GM23338 (cell line): Measurements from ENCODE around the gene HHAT. TPM values are rescaled to one million over a fixed set of nuclear protein-coding genes. Genes with fewer than 3 reads are reported as not detected.

ENCODE experiments used
- ATAC-seq: fragments of 200-7000 bp; cut with Tn5 transposase; 3 replicates; pipeline ENCODE4 v1.9.1; 2020
- DNase-seq: peaks from one replicate; pipeline ENCODE4 v3.0.0-alpha.2; 2015; ENCODE audit warnings: low spot score
- H2AFZ ChIP-seq: fragments of 200-600 bp; sonication (generic); 2 replicates; pipeline ENCODE4 v1.8.0; 2016; ENCODE audit warnings: antibody characterized with exemption, mild to moderate bottlenecking, moderate library complexity
- H3F3A ChIP-seq: fragments of 200-600 bp; sonication (generic); replicated peaks from 2 replicates; pipeline ENCODE4 v1.8.0; 2017; ENCODE audit warnings: antibody characterized with exemption, mixed run types, low read depth
- H3K27ac ChIP-seq: fragments of 200-600 bp; sonication (generic); 2 replicates; pipeline ENCODE4 v1.6.1; 2016; ENCODE audit warnings: low read depth
- H3K27me3 ChIP-seq: fragments of 200-600 bp; sonication (generic); 2 replicates; pipeline ENCODE4 v1.8.0; 2016; ENCODE audit warnings: mild to moderate bottlenecking, mixed run types, moderate library complexity; ENCODE audit not compliant: insufficient read depth
- H3K36me3 ChIP-seq: fragments of 200-600 bp; sonication (generic); 2 replicates; pipeline ENCODE4 v1.8.0; 2016; ENCODE audit warnings: mild to moderate bottlenecking; ENCODE audit not compliant: insufficient read depth
- H3K4me1 ChIP-seq: fragments of 200-600 bp; sonication (generic); 2 replicates; pipeline ENCODE4 v1.8.0; 2016; ENCODE audit warnings: mild to moderate bottlenecking, moderate library complexity; ENCODE audit not compliant: insufficient read depth
- H3K4me2 ChIP-seq: fragments of 200-600 bp; sonication (generic); 2 replicates; pipeline ENCODE4 v1.7.1; 2017; ENCODE audit warnings: mixed run types
- H3K4me3 ChIP-seq: fragments of 200-600 bp; sonication (generic); 2 replicates; pipeline ENCODE4 v1.6.1; 2016; ENCODE audit warnings: mixed run types
- H3K79me2 ChIP-seq: fragments of 200-600 bp; sonication (generic); replicated peaks from 2 replicates; pipeline ENCODE4 v1.8.0; 2017; ENCODE audit warnings: mild to moderate bottlenecking; ENCODE audit not compliant: insufficient read depth
- H3K9me2 ChIP-seq: fragments of 200-600 bp; sonication (generic); 2 replicates; pipeline ENCODE4 v1.8.0; 2017; ENCODE audit not compliant: insufficient read depth
- H4K20me1 ChIP-seq: fragments of 200-600 bp; sonication (generic); replicated peaks from 2 replicates; pipeline ENCODE4 v1.8.0; 2017; ENCODE audit warnings: mild to moderate bottlenecking; ENCODE audit not compliant: insufficient read depth
- H3K27ac Mint-ChIP-seq: 2 replicates; pipeline ENCODE4 v1.8.0; 2020; ENCODE audit warnings: inconsistent platforms, mild to moderate bottlenecking, moderate library complexity, mixed read lengths
- H3K27me3 Mint-ChIP-seq: 3 replicates; pipeline ENCODE4 v1.8.0; 2022; ENCODE audit warnings: low read depth, mild to moderate bottlenecking, moderate library complexity, mixed read lengths, inconsistent platforms; ENCODE audit not compliant: insufficient read depth, poor library complexity
- H3K36me3 Mint-ChIP-seq: 3 replicates; pipeline ENCODE4 v1.8.0; 2021; ENCODE audit warnings: low read depth, mild to moderate bottlenecking, inconsistent platforms, moderate library complexity, mixed read lengths
- H3K4me1 Mint-ChIP-seq: 3 replicates; pipeline ENCODE4 v1.8.0; 2020; ENCODE audit warnings: mild to moderate bottlenecking, inconsistent platforms, mixed read lengths
- H3K4me3 Mint-ChIP-seq: 3 replicates; pipeline ENCODE4 v1.8.0; 2021; ENCODE audit warnings: moderate library complexity, mild to moderate bottlenecking, inconsistent platforms, mixed read lengths
- H3K9me3 Mint-ChIP-seq: 3 replicates; pipeline ENCODE4 v1.8.0; 2020; ENCODE audit warnings: moderate library complexity, mild to moderate bottlenecking, inconsistent platforms, mixed read lengths
- EZH2 ChIP-seq: fragments of 200-600 bp; sonication (generic); IDR thresholded peaks from one replicate; pipeline ENCODE4 v1.8.0; 2017; ENCODE audit warnings: antibody characterized with exemption, mild to moderate bottlenecking, low read depth; ENCODE audit not compliant: unreplicated experiment
- EZH2phosphoT487 ChIP-seq: fragments of 200-600 bp; sonication (generic); IDR thresholded peaks from one replicate; pipeline ENCODE4 v1.8.1; 2018; ENCODE audit warnings: antibody characterized with exemption; ENCODE audit not compliant: unreplicated experiment
- NANOG ChIP-seq: IDR thresholded peaks from 2 replicates; pipeline ENCODE4 v1.6.1; 2016; ENCODE audit warnings: antibody characterized with exemption, borderline replicate concordance
- POLR2AphosphoS5 ChIP-seq: IDR thresholded peaks from 2 replicates; pipeline ENCODE4 v1.6.1; 2016; ENCODE audit warnings: antibody characterized with exemption, low read depth
- STAT1 ChIP-seq: IDR thresholded peaks from one replicate; pipeline ENCODE4 v1.6.1; 2016; ENCODE audit warnings: antibody characterized with exemption; ENCODE audit not compliant: unreplicated experiment
- ZNF114 ChIP-seq: fragments of 250-450 bp; sonication (Bioruptor Pico); IDR thresholded peaks from 2 replicates; pipeline ENCODE4 v1.5.0; 2020; ENCODE audit warnings: mild to moderate bottlenecking, moderate library complexity
- polyA plus RNA-seq: library from polyadenylated mRNA; unstranded; fragments of >200 nt; fragmentation: Nextera tagmentation; extraction: Ambion mirVana; gene quantifications from 2 replicates; pipeline ENCODE4 v1.2.1, GENCODE V29; 2016
- total RNA-seq: library from RNA; depleted of rRNA; stranded (reverse); fragments of >200 nt; shearing (Covaris generic); gene quantifications from 2 replicates; pipeline ENCODE4 v1.2.3, GENCODE V29; 2014
- TF ChIP-seq, protein P1 (sequence below): IDR thresholded peaks from one replicate; pipeline ENCODE4 v1.6.1; 2018; ENCODE audit warnings: antibody characterized with exemption; ENCODE audit not compliant: unreplicated experiment
- TF ChIP-seq, protein P2 (sequence below), 2 experiments: fragments of 200-600 bp in 1 of 2; sonication (generic) in 1 of 2; conservative IDR thresholded peaks; 2 replicates each; pipeline versions ENCODE4 v1.5.1 to v1.6.1; 2016 to 2017; ENCODE audit warnings: antibody characterized with exemption in 2 of 2, low read depth in 2 of 2, mild to moderate bottlenecking in 2 of 2, moderate library complexity in 1 of 2
- TF ChIP-seq, protein P3 (sequence below): IDR thresholded peaks from 2 replicates; pipeline ENCODE4 v1.6.1; 2016; ENCODE audit warnings: antibody characterized with exemption

The HHAT gene
- total and polyA plus RNA-seq, 2 experiments from 2014 or later, result 0.11 to 0.66 TPM

DNA sequence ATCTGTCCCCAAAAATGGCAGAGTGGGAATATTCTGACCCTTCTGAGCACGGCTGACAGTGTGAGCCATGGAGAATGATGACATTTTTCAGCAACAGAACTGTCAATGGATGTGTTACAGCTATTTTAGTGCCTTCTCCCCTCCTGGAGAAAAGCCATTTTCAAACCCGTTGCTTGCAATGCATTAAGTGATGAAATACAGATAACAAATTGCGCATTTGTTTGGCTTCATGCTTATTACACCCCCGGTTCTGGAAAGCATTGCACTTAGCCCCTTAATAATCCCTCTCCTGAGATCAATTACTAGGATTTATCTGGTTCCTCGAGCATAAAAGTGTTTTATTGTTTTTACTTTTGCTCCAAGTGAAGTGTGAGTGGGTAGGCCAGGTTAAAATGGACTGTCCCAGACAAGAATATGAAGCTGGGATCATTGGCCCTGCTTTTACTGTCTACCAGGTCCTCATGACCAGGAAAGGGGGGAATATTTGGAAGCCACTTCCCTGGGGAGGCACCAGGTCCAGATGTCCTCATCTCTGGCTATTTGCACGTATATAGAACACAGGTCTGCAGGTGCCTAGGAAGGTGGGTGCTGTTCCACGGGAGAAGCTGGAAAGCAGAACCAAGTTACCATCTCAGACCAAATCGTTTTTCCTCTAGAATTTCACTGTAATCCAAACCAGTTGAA is 37.5 kb upstream of the HHAT start:
- H3K4me1 Mint-ChIP-seq, result peaks cover 35% of the 10 kb centered on the region
- no peak overlapping the region for H3K27ac Mint-ChIP-seq
- H3K4me3 Mint-ChIP-seq, result no peak overlapping the region
- H3K4me1 ChIP-seq, result peaks cover 24% of the 10 kb centered on the region
- DNase-seq, result no peak
- H3K27ac ChIP-seq, result no peak overlapping the region
- TF ChIP-seq EZH2phosphoT487 (no peak), POLR2AphosphoS5 (no peak), EZH2 (no peak), NANOG (no peak), ZNF114 (CRISPR knock-in tag) (no peak), STAT1 (no peak)
- TF ChIP-seq, protein P1, sequence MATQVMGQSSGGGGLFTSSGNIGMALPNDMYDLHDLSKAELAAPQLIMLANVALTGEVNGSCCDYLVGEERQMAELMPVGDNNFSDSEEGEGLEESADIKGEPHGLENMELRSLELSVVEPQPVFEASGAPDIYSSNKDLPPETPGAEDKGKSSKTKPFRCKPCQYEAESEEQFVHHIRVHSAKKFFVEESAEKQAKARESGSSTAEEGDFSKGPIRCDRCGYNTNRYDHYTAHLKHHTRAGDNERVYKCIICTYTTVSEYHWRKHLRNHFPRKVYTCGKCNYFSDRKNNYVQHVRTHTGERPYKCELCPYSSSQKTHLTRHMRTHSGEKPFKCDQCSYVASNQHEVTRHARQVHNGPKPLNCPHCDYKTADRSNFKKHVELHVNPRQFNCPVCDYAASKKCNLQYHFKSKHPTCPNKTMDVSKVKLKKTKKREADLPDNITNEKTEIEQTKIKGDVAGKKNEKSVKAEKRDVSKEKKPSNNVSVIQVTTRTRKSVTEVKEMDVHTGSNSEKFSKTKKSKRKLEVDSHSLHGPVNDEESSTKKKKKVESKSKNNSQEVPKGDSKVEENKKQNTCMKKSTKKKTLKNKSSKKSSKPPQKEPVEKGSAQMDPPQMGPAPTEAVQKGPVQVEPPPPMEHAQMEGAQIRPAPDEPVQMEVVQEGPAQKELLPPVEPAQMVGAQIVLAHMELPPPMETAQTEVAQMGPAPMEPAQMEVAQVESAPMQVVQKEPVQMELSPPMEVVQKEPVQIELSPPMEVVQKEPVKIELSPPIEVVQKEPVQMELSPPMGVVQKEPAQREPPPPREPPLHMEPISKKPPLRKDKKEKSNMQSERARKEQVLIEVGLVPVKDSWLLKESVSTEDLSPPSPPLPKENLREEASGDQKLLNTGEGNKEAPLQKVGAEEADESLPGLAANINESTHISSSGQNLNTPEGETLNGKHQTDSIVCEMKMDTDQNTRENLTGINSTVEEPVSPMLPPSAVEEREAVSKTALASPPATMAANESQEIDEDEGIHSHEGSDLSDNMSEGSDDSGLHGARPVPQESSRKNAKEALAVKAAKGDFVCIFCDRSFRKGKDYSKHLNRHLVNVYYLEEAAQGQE, result no peak
- TF ChIP-seq, protein P2, sequence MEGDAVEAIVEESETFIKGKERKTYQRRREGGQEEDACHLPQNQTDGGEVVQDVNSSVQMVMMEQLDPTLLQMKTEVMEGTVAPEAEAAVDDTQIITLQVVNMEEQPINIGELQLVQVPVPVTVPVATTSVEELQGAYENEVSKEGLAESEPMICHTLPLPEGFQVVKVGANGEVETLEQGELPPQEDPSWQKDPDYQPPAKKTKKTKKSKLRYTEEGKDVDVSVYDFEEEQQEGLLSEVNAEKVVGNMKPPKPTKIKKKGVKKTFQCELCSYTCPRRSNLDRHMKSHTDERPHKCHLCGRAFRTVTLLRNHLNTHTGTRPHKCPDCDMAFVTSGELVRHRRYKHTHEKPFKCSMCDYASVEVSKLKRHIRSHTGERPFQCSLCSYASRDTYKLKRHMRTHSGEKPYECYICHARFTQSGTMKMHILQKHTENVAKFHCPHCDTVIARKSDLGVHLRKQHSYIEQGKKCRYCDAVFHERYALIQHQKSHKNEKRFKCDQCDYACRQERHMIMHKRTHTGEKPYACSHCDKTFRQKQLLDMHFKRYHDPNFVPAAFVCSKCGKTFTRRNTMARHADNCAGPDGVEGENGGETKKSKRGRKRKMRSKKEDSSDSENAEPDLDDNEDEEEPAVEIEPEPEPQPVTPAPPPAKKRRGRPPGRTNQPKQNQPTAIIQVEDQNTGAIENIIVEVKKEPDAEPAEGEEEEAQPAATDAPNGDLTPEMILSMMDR (conservative IDR thresholded peaks at IDR 0.05; ENCODE audit: low read depth in 2 of 2), result no peak
- TF ChIP-seq, protein P3, sequence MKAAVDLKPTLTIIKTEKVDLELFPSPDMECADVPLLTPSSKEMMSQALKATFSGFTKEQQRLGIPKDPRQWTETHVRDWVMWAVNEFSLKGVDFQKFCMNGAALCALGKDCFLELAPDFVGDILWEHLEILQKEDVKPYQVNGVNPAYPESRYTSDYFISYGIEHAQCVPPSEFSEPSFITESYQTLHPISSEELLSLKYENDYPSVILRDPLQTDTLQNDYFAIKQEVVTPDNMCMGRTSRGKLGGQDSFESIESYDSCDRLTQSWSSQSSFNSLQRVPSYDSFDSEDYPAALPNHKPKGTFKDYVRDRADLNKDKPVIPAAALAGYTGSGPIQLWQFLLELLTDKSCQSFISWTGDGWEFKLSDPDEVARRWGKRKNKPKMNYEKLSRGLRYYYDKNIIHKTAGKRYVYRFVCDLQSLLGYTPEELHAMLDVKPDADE, result no peak
- H3K4me3 ChIP-seq, result peak overlapping the region; percentile 79; the same call in 1 of the 2 replicates
- no peaks in the 10 kb centered on the region for H4K20me1 ChIP-seq
- H3K79me2 ChIP-seq, result no peaks in the 10 kb centered on the region
- no peaks in the 10 kb centered on the region for H3K9me2 ChIP-seq
- peaks cover 31% of the 10 kb centered on the region for H3K27me3 ChIP-seq
- no peak for ATAC-seq
- H3K4me2 ChIP-seq, result peak overlapping the region; percentile 90
- no peaks in the 10 kb centered on the region for H3K36me3 Mint-ChIP-seq
- no peaks in the 10 kb centered on the region for H3K36me3 ChIP-seq
- H3F3A ChIP-seq, result no peaks in the 10 kb centered on the region
- H2AFZ ChIP-seq, result no peak overlapping the region
- H3K27me3 Mint-ChIP-seq, result peaks cover 18% of the 10 kb centered on the region
- no peaks in the 10 kb centered on the region for H3K9me3 Mint-ChIP-seq
